Measurements from ENCODE around the gene FGF11. TPM values are rescaled to one million over a fixed set of nuclear protein-coding genes. Genes with fewer than 3 reads are reported as not detected.

FGF11 gene
- total and polyA plus RNA-seq, 2 of the 4 experiments (the other 2 are of a cell fraction) = 0.18 to 1.1 TPM

GRCh38 chr17:7426203-7426863 lies 13.0 kb upstream of the FGF11 start:
- Histone ChIP-seq H3K14ac (replicated peaks; ENCODE audit: low read depth, low read length) (no peak overlapping the region), H4K5ac (ENCODE audit: low read depth, low read length) (no peak overlapping the region), H2AK9ac (replicated peaks; ENCODE audit: low read depth, low read length, poor library complexity) (no peak overlapping the region), H2AFZ (replicated peaks; ENCODE audit: low read length, poor library complexity) (no peak overlapping the region), H2AK5ac (ENCODE audit: low read depth, low read length) (no peak overlapping the region), H3K18ac (ENCODE audit: low read depth, low read length) (no peak overlapping the region), H4K91ac (ENCODE audit: insufficient read depth, low read depth, low read length) (no peak overlapping the region), H3K27ac (ENCODE audit: insufficient read depth, low read length) (no peak overlapping the region), H4K20me1 (ENCODE audit: insufficient read depth, low read length) (no peaks in the 10 kb centered on the region), H2BK5ac (ENCODE audit: low read depth, low read length, poor library complexity, severe bottlenecking) (no peak overlapping the region), H4K8ac (ENCODE audit: low read depth in 2 of 2, low read length in 2 of 2) (no peak overlapping the region), H3K36me3 (ENCODE audit: control insufficient read depth, insufficient read depth, low read length) (no peaks in the 10 kb centered on the region), H3K4me1 (ENCODE audit: control insufficient read depth, insufficient read depth, low read length) (no peaks in the 10 kb centered on the region), H3K4me3 (ENCODE audit: insufficient read depth, low read depth, low read length) (no peak overlapping the region), H3K56ac (ENCODE audit: extremely low read depth, insufficient read depth, low read length) (no peak overlapping the region), H3K9ac (ENCODE audit: low read depth, low read length) (no peak overlapping the region), H3K9me3 (ENCODE audit: control insufficient read depth, insufficient read depth, low read length) (no peaks in the 10 kb centered on the region), H3K79me1 (ENCODE audit: low read depth in 1 of 2, low read length in 2 of 2) (no peaks in the 10 kb centered on the region), H2BK120ac (ENCODE audit: low read depth, low read length) (no peak overlapping the region), H2BK15ac (ENCODE audit: low read depth, low read length) (no peak overlapping the region), H3K4me2 (ENCODE audit: low read depth, low read length) (no peak overlapping the region), H3K9me1 (ENCODE audit: insufficient read depth, low read length) (0 out of 2 replicates have a peak, but pooled peaks cover 3% of the 10 kb centered on the region), H2BK20ac (ENCODE audit: low read depth, low read length) (no peak overlapping the region), H3K27me3 (ENCODE audit: control insufficient read depth, insufficient read depth, low read length) (peaks cover 2% of the 10 kb centered on the region; the same call in 1 of the 2 replicates), H3K23ac (ENCODE audit: low read depth, low read length) (no peak overlapping the region), H3K4ac (ENCODE audit: low read depth, low read length) (no peak overlapping the region)
- TF ChIP-seq CEBPB (IDR thresholded peaks at IDR 0.05; ENCODE audit: low read depth, low read length) (no peak), FOS (IDR thresholded peaks at IDR 0.05; ENCODE audit: low read depth, low read length) (no peak), ELK1 (IDR thresholded peaks at IDR 0.05; ENCODE audit: borderline replicate concordance, low read depth, low read length) (no peak)
- BruUV-seq (replicated peaks) = no TSS peak
- CTCF ChIA-PET = no interaction called here
- dilution Hi-C loops (cut with HindIII; ENCODE audit: low sequenced_read_pairs, unreplicated experiment) (no loop called here), intact Hi-C loops (cut with micrococcal nuclease) (no loop called here), in situ Hi-C loops (cut with MboI; ENCODE audit: low sequenced_read_pairs) (no loop called here)
- ATAC-seq (ENCODE audit: low read depth) (no peak), DNase-seq (no peak)
- 92% methylated on average over 19 of the region's 33 CpGs; no CpG with 5 or more reads in 1 of the 2 experiments for WGBS, 2 experiments (ENCODE audit: extremely low coverage in 2 of 2, insufficient read length in 1 of 2)
- POLR2A ChIA-PET (ENCODE audit: unreplicated experiment) = interaction anchor here (0.6 kb wide), 1 partner anchor 75 kb away, joined by 3 read pairs; no protein-coding TSS in a partner anchor
